ENCODE results near the gene NMNAT2.

The NMNAT2 gene

DNA sequence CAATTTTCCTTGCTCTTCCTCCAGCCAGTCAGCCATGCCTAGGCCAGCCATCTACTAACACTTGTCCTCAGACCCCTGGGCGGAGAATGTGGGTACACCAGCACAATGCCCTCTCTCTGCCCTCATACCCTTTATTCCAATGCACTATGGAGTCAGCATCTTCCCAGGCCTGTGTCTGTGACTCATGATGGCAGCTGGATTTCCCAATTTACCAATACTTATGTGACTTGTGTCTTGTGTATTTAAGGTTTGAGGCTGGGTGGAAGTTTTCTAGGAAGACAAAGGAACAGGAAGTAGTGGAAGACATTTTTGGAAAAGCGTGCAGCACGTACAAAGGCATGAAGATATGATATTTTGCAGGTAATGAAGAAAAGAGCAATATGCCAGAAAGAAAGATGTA lies 114.3 kb downstream of the NMNAT2 start:
- TF ChIP-seq, protein P1, sequence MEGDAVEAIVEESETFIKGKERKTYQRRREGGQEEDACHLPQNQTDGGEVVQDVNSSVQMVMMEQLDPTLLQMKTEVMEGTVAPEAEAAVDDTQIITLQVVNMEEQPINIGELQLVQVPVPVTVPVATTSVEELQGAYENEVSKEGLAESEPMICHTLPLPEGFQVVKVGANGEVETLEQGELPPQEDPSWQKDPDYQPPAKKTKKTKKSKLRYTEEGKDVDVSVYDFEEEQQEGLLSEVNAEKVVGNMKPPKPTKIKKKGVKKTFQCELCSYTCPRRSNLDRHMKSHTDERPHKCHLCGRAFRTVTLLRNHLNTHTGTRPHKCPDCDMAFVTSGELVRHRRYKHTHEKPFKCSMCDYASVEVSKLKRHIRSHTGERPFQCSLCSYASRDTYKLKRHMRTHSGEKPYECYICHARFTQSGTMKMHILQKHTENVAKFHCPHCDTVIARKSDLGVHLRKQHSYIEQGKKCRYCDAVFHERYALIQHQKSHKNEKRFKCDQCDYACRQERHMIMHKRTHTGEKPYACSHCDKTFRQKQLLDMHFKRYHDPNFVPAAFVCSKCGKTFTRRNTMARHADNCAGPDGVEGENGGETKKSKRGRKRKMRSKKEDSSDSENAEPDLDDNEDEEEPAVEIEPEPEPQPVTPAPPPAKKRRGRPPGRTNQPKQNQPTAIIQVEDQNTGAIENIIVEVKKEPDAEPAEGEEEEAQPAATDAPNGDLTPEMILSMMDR (IDR thresholded peaks at IDR 0.05; ENCODE audit: low read depth, low read length): no peak
- DNase-seq (ENCODE audit: extremely low read depth, low read depth): no peak

DNA sequence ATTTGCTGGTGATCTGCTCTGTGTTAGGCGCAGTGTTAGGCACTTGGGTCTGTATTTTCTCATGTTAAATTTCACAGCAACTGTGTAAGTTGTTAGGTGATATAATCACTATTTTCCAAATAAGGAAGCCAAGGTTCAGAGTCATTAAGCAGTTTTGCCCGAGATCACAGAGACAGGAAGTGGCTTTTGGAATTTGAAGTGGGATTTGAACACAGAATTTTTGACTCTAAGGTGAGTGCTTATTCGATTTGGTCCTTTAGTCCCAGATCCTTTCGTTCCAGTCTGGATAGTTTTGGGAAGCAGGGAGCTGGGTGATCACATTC lies 114.9 kb downstream of the NMNAT2 start:
- TF ChIP-seq, protein P1 (IDR thresholded peaks at IDR 0.05; ENCODE audit: low read depth, low read length): no peak
- DNase-seq (ENCODE audit: extremely low read depth, low read depth): no peak

DNA sequence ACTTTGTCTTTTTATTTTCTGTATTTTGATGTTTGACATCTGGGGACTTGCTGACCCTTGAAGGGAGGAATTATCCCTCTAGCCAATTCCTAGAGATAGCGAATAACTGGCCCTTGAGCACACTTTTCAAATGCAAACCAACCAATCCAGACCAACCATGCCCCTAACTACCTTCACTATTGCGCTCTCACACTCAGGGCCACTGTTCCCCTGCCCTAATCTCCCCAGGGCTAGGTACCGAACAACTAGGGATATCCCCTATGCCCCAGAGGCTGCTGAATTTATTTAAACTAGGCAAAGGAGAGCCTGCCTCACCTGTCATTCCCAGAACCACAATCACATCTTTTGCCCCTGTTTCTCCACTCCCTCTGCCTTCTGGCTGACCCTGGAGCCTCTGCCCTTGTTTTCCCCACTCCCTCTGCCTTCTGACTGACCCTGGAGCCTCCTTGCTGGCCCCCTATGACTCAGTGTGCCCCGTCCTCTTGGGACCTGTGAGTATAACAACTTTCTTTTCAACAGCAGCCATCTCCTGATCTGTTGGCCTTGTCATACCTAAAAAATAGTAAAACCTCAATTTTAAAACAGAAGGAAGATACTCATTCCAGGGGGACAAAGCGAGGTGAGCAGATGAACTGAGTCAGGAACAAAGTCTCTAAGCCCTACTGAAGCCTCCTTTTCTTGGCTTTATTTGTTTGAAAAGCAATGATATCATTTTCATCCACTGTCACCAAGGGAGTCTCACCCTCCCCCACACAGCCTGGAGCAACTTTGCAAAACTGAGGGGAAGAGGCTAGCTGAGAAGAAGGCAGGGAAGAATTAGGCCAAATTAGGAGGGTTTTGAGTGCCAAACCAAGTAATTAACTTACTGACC lies 115.5 kb downstream of the NMNAT2 start:
- TF ChIP-seq, protein P1 (IDR thresholded peaks at IDR 0.05; ENCODE audit: low read depth, low read length): no peak
- no peak for DNase-seq (ENCODE audit: extremely low read depth, low read depth)

DNA sequence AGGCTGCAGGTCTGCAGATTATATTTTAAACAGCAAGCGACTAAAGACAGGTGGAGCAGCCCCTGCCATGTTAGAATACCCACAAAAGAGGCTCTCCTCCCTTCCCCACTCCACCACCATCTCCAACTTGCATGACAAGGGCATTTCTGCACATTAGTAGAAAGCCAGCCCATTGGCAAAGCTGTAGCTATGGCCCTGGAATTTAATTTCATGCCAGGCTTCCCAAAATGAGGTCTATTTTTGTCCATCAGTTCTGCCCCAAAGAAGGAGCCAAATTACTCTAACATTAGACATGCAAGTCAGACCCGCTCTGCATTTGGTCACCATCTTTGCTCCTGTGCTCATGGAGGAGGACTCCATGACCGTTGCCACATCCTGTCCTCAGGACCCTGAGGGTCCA lies 116.9 kb downstream of the NMNAT2 start:
- TF ChIP-seq, protein P1 (IDR thresholded peaks at IDR 0.05; ENCODE audit: low read depth, low read length): no peak
- DNase-seq (ENCODE audit: extremely low read depth, low read depth): no peak

DNA sequence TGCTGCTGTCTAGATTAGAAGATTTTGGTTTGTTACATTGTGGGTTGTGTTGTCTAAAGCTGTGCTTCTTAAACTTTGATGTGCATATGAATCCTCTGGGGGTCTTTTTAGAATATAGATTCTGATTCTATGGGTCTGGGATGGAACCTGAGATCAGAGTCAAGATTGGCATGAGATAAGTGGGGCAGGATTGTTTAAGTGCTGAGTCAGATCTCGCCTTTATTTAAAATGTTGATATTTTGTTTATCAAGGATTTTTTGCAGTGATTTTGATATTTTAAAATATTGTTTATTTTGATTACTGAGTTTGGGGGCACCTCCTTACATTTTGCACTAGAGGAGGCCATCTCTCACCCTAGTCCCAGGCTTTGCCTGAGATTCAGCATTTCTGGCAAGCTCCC lies 117.4 kb downstream of the NMNAT2 start:
- TF ChIP-seq, protein P1 (IDR thresholded peaks at IDR 0.05; ENCODE audit: low read depth, low read length): no peak
- no peak for DNase-seq (ENCODE audit: extremely low read depth, low read depth)

DNA sequence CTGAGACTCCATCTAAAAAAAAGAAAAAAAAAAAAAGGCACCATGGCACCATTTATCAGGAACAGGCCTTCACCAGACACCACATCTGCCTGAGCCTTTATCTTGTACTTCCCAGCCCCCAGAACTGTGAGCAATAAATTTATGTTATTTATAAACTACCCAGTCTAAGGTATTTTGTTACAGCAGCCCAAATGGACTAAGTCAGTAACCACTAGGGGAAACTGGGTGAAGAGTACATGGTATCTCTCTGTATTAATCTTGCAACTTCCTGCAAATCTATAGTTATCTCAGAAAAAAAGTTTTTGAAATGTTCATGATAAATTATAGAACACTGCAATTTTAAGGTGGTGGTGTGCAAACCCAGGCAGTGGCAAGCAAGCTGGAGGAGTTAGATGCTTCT lies 117.8 kb downstream of the NMNAT2 start:
- TF ChIP-seq, protein P1 (IDR thresholded peaks at IDR 0.05; ENCODE audit: low read depth, low read length): no peak
- DNase-seq (ENCODE audit: extremely low read depth, low read depth): no peak

DNA sequence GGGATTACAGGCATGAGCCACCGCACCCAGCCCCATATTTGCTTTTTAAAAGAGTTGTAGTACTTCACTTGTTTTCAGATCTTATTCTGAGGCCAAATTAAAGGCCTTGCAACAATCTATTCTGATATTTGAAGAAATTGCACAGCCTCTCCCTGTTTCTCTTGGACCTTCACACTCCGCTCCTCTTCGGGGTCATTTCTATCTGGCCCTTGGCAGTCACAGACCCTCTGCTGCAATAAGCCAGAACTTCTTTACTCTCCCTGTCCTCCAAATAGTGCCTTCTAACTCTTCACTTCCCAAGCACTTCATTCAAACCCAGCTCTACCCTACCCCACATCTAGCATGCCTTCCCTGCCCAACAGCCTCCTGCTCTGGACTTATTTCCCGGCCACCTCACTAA lies 121.4 kb downstream of the NMNAT2 start:
- DNase-seq (ENCODE audit: extremely low read depth, low read depth): no peak
- TF ChIP-seq, protein P1 (IDR thresholded peaks at IDR 0.05; ENCODE audit: low read depth, low read length): no peak

Measured in AG09319 (cell line).